Breast epithelium (tissue), 3 donors: ENCODE data around the gene PSD.

Experiments
- POLR2AphosphoS5 ChIP-seq, 3 donors: sonication (generic); formaldehyde crosslinking; IDR thresholded peaks; one replicate each; pipeline ENCODE4 v1.6.1; 2017; ENCODE audit warnings: antibody characterized with exemption in 3 of 3
- TF ChIP-seq, protein P1 (sequence below), 3 donors: fragments of 450-650 bp; IDR thresholded peaks; one replicate each; pipeline ENCODE4 v1.5.1; 2016 to 2017; ENCODE audit warnings: antibody characterized with exemption in 3 of 3, mild to moderate bottlenecking in 3 of 3, moderate library complexity in 3 of 3

DNA sequence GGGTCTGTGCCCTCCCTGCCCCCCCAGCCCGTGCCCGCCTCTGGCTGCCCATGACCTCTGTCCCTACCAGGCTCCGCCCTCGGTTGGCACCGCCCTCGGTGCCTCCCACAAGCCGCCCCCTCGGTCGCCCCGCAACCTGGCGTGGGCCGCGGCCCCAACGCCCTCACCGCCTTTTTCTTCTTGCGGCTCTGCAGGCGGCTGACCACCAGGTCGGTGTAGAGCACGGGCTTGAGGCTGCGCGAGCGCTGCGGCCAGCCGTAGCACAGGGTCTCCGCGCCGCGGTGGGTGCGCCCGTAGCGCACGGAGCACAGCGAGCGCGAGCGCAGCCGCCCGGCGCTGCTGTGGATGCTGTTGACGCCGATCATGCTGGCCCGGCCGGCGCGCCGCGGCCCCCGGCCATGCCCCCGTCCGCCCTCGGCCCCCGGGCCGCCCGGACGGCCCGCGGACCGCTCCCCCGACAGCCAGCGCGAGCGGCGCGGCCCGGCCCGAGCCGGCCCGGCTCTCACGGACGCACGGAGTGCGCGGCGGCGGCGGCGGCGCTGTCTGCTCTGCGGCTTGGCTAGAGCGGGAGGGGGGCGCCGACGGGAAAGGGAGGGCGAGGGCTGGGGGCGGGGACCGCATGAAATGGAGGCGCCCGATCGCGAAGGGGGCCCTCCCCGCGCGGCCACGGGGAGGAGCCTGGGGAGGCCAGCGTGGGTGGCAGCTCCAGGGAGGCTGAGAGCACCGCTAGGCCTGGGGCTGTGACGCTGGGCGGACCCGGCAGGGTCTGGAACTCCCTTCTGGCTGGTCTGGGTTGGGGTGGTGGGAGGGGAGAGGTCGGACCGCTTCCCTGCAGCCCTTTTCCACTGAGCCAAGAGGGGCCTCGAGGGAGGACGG is 9.6 kb downstream of the PSD start:
- TF ChIP-seq, protein P1, sequence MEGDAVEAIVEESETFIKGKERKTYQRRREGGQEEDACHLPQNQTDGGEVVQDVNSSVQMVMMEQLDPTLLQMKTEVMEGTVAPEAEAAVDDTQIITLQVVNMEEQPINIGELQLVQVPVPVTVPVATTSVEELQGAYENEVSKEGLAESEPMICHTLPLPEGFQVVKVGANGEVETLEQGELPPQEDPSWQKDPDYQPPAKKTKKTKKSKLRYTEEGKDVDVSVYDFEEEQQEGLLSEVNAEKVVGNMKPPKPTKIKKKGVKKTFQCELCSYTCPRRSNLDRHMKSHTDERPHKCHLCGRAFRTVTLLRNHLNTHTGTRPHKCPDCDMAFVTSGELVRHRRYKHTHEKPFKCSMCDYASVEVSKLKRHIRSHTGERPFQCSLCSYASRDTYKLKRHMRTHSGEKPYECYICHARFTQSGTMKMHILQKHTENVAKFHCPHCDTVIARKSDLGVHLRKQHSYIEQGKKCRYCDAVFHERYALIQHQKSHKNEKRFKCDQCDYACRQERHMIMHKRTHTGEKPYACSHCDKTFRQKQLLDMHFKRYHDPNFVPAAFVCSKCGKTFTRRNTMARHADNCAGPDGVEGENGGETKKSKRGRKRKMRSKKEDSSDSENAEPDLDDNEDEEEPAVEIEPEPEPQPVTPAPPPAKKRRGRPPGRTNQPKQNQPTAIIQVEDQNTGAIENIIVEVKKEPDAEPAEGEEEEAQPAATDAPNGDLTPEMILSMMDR (IDR thresholded peaks at IDR 0.05) = no peak
- TF ChIP-seq POLR2AphosphoS5 (IDR thresholded peaks at IDR 0.05) = no peak
